Neural cell (in vitro differentiated cells): ENCODE measurements around the gene MIOS. TPM values are rescaled to one million over a fixed set of nuclear protein-coding genes. Genes with fewer than 3 reads are reported as not detected.

Experiments used
- H2AFZ ChIP-seq: fragments of 200-600, 300-800 bp; sonication (generic), shearing (Covaris generic); 2 replicates; pipeline ENCODE4 v1.6.0; 2014; ENCODE audit warnings: low read depth, mild to moderate bottlenecking, antibody characterized with exemption, low read length, moderate library complexity
- H3F3A ChIP-seq: fragments of 200-600 bp; shearing (Covaris generic); 2 replicates; pipeline ENCODE4 v1.6.1; 2016; ENCODE audit warnings: mild to moderate bottlenecking, moderate library complexity, mixed read lengths, antibody characterized with exemption, low read length; ENCODE audit not compliant: insufficient read depth, poor library complexity, severe bottlenecking
- H3K27ac ChIP-seq: fragments of 200-600, 300-800 bp; sonication (generic), shearing (Covaris generic); 2 replicates; pipeline ENCODE4 v1.5.1; 2014; ENCODE audit warnings: mild to moderate bottlenecking, low read length, moderate library complexity
- H3K27me3 ChIP-seq: fragments of 300-800, 200-600 bp; sonication (generic), shearing (Covaris generic); 2 replicates; pipeline ENCODE4 v1.6.0; 2014; ENCODE audit warnings: mild to moderate bottlenecking, low read depth, low read length, moderate library complexity; ENCODE audit not compliant: insufficient read depth
- H3K36me3 ChIP-seq: fragments of 300-800, 200-600 bp; sonication (generic), shearing (Covaris generic); 2 replicates; pipeline ENCODE4 v1.5.1; 2014; ENCODE audit warnings: mild to moderate bottlenecking, antibody characterized with exemption, low read length, moderate library complexity; ENCODE audit not compliant: insufficient read depth
- H3K4me2 ChIP-seq: fragments of 300-800, 200-600 bp; sonication (generic), shearing (Covaris generic); 2 replicates; pipeline ENCODE4 v1.6.0; 2014; ENCODE audit warnings: mild to moderate bottlenecking, low read length
- H3K4me3 ChIP-seq: fragments of 300-800, 200-600 bp; sonication (generic), shearing (Covaris generic); 2 replicates; pipeline ENCODE4 v1.5.1; 2014; ENCODE audit warnings: mild to moderate bottlenecking, low read length, moderate library complexity
- H3K79me2 ChIP-seq: fragments of 200-600 bp; shearing (Covaris generic); replicated peaks from 2 replicates; pipeline ENCODE4 v1.6.0; 2014; ENCODE audit warnings: mild to moderate bottlenecking, low read length, moderate library complexity; ENCODE audit not compliant: insufficient read depth
- H3K9ac ChIP-seq: fragments of 300-800, 200-600 bp; sonication (generic), shearing (Covaris generic); 2 replicates; pipeline ENCODE4 v1.6.1; 2016; ENCODE audit warnings: mild to moderate bottlenecking, low read length, mixed read lengths
- H3K9me2 ChIP-seq: fragments of 200-600 bp; shearing (Covaris generic); 2 replicates; pipeline ENCODE4 v1.6.1; 2016; ENCODE audit warnings: mild to moderate bottlenecking, low read length, mixed read lengths; ENCODE audit not compliant: insufficient read depth
- H3K9me3 ChIP-seq: fragments of 200-600, 300-800 bp; sonication (generic), shearing (Covaris generic); 2 replicates; pipeline ENCODE4 v1.6.1; 2016; ENCODE audit warnings: mild to moderate bottlenecking, mixed run types, low read length, moderate library complexity, mixed read lengths
- H4K20me1 ChIP-seq: fragments of 200-600 bp; shearing (Covaris generic); 2 replicates; pipeline ENCODE4 v1.6.1; 2016; ENCODE audit warnings: mild to moderate bottlenecking, mixed run types; ENCODE audit not compliant: insufficient read depth
- EP300 ChIP-seq: fragments of 450-650 bp; conservative IDR thresholded peaks from 2 replicates; pipeline ENCODE4 v1.6.1; 2014; ENCODE audit warnings: antibody characterized with exemption, mild to moderate bottlenecking, moderate library complexity; ENCODE audit not compliant: poor library complexity, severe bottlenecking
- EZH2 ChIP-seq: fragments of 200-600, 300-800 bp; shearing (Covaris generic), sonication (generic); IDR thresholded peaks from 2 replicates; pipeline ENCODE4 v1.6.1; 2014; ENCODE audit warnings: antibody characterized with exemption, low read length, borderline replicate concordance, mild to moderate bottlenecking; ENCODE audit not compliant: insufficient read depth, poor library complexity, severe bottlenecking
- MXI1 ChIP-seq: fragments of 450-650 bp; conservative IDR thresholded peaks from 2 replicates; pipeline ENCODE4 v1.6.1; 2014; ENCODE audit warnings: antibody characterized with exemption, mild to moderate bottlenecking; ENCODE audit not compliant: poor library complexity, severe bottlenecking
- POLR2AphosphoS5 ChIP-seq: IDR thresholded peaks from 2 replicates; pipeline ENCODE4 v1.6.1; 2012
- RAD21 ChIP-seq: fragments of 450-650 bp; conservative IDR thresholded peaks from 2 replicates; pipeline ENCODE4 v1.6.1; 2014; ENCODE audit warnings: antibody characterized with exemption, mild to moderate bottlenecking, moderate library complexity
- REST ChIP-seq: IDR thresholded peaks from 2 replicates; pipeline ENCODE4 v1.6.1; 2012; ENCODE audit warnings: borderline replicate concordance
- SMC3 ChIP-seq: fragments of 450-650 bp; conservative IDR thresholded peaks from 2 replicates; pipeline ENCODE4 v1.6.1; 2014; ENCODE audit warnings: antibody characterized with exemption, mild to moderate bottlenecking, moderate library complexity; ENCODE audit not compliant: poor library complexity
- TAF1 ChIP-seq: IDR thresholded peaks from 2 replicates; pipeline ENCODE4 v1.6.1; 2012; ENCODE audit warnings: low read depth
- polyA minus RNA-seq: library from RNA; depleted of rRNA, polyadenylated mRNA; stranded (reverse); fragments of >200 nt; gene quantifications from 2 replicates; pipeline ENCODE4 v1.2.3, GENCODE V29; 2014
- polyA plus RNA-seq: library from polyadenylated mRNA; depleted of rRNA; stranded (reverse); fragments of >200 nt; gene quantifications from 2 replicates; pipeline ENCODE4 v1.2.3, GENCODE V29; 2014
- TF ChIP-seq, protein P1 (sequence below): fragments of 450-650 bp; IDR thresholded peaks from 2 replicates; pipeline ENCODE4 v1.5.1; 2014; ENCODE audit warnings: antibody characterized with exemption, mild to moderate bottlenecking, moderate library complexity; ENCODE audit not compliant: poor library complexity, severe bottlenecking

MIOS gene
- polyA plus RNA-seq = 46.2 and 52.2 TPM in 2 replicates
- 95.9 and 106 TPM in 2 replicates for polyA minus RNA-seq

- H3K27ac ChIP-seq = peak within 1 kb of the TSS; percentile 39
- TF ChIP-seq RAD21 = peak; percentile 24
- peak; percentile 33 for TF ChIP-seq POLR2AphosphoS5
- no peak for TF ChIP-seq REST
- TF ChIP-seq EP300 = peak; percentile 16
- no peak for TF ChIP-seq MXI1
- TF ChIP-seq, protein P1, sequence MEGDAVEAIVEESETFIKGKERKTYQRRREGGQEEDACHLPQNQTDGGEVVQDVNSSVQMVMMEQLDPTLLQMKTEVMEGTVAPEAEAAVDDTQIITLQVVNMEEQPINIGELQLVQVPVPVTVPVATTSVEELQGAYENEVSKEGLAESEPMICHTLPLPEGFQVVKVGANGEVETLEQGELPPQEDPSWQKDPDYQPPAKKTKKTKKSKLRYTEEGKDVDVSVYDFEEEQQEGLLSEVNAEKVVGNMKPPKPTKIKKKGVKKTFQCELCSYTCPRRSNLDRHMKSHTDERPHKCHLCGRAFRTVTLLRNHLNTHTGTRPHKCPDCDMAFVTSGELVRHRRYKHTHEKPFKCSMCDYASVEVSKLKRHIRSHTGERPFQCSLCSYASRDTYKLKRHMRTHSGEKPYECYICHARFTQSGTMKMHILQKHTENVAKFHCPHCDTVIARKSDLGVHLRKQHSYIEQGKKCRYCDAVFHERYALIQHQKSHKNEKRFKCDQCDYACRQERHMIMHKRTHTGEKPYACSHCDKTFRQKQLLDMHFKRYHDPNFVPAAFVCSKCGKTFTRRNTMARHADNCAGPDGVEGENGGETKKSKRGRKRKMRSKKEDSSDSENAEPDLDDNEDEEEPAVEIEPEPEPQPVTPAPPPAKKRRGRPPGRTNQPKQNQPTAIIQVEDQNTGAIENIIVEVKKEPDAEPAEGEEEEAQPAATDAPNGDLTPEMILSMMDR = no peak
- no peak for TF ChIP-seq EZH2
- TF ChIP-seq SMC3 = no peak
- TF ChIP-seq TAF1 = peak; percentile 5
- peak within 1 kb of the TSS; percentile 27 for H2AFZ ChIP-seq
- H3K9me2 ChIP-seq = no peaks in the 10 kb centered on the region
- no peaks in the 10 kb centered on the region for H3K27me3 ChIP-seq
- H3F3A ChIP-seq = peaks cover 3% of the 10 kb centered on the region
- peak within 1 kb of the TSS; percentile 84 for H3K4me3 ChIP-seq
- no peaks in the 10 kb centered on the region for H3K36me3 ChIP-seq
- no peaks in the 10 kb centered on the region for H3K9me3 ChIP-seq
- H3K79me2 ChIP-seq = peaks cover 31% of the 10 kb centered on the region
- peak within 1 kb of the TSS; percentile 89 for H3K4me2 ChIP-seq
- H3K9ac ChIP-seq = peak within 1 kb of the TSS; percentile 74
- H4K20me1 ChIP-seq = no peaks in the 10 kb centered on the region
These were observed at the start of gene MIOS for GRCh38 chr7:7566651-7567611. TSS of gene MIOS (plus strand) at chr7:7566884. CDS start at chr7:7572476, 5,592 bp downstream.

- Histone ChIP-seq H3K27me3 (no peaks in the 10 kb centered on the region), H3K4me2 (no peak overlapping the region), H3K79me2 (no peaks in the 10 kb centered on the region), H3K4me3 (no peak overlapping the region), H4K20me1 (no peaks in the 10 kb centered on the region), H2AFZ (no peak overlapping the region), H3K27ac (no peak overlapping the region), H3K9ac (no peak overlapping the region), H3K9me2 (no peaks in the 10 kb centered on the region), H3K36me3 (no peaks in the 10 kb centered on the region), H3F3A (no peaks in the 10 kb centered on the region), H3K9me3 (no peaks in the 10 kb centered on the region)
- TF ChIP-seq RAD21 = no peak
These were observed 48.9 kb upstream of the MIOS start for GRCh38 chr7:7517754-7518153.
